ENCODE data around the gene ZRANB1.
"Not testable (repeated sequence)": the region's sequence is repeated elsewhere in the genome, so short reads cannot be mapped to it uniquely, and the experiment has no call there.

ZRANB1 gene

DNA sequence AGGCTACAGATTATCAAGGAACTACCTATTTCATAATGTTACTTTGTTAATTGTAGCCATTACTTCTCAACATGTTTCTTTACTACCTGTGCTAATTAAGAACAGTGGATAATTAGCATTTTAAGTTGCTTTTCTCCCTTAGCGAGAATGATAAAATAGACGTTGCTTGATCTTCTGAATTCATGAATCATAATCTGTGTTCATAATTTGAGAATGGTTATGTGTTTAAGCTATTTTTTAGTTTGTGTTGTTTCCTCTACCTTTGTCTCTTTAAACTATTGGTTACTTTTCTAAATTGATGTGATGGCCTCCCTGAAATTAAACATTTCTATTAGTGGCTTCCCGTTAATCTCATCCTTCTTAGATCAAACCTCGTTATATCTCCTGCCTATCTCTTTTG is at the start of gene ZRANB1:
Gene ZRANB1, plus strand, starts transcription at position 301 of the 400 bp plus-strand sequence. CDS start 371 bp downstream, outside the sequence.
- DNase-seq (ENCODE audit: low read depth): no peak

DNA sequence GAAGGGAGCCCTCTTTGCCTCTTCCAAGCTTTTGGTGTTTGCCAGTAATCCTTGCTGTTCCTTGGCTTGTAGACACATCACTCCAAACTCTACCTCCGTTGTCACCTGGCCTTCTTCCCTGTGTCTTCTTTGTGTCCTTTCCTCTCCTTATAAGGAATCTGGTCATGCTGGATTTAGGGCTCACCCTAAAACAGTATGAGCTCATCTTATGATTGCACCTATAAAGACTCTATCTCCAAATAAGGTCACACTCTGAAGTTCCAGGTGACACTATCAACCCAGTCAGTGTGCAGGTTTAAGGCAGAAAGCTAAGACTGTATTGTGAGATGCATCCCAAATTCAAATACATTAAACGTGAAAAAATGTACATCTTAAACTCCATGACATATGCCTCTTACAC is 49.0 kb upstream of the ZRANB1 start:
- DNase-seq (ENCODE audit: low read depth): no peak

DNA sequence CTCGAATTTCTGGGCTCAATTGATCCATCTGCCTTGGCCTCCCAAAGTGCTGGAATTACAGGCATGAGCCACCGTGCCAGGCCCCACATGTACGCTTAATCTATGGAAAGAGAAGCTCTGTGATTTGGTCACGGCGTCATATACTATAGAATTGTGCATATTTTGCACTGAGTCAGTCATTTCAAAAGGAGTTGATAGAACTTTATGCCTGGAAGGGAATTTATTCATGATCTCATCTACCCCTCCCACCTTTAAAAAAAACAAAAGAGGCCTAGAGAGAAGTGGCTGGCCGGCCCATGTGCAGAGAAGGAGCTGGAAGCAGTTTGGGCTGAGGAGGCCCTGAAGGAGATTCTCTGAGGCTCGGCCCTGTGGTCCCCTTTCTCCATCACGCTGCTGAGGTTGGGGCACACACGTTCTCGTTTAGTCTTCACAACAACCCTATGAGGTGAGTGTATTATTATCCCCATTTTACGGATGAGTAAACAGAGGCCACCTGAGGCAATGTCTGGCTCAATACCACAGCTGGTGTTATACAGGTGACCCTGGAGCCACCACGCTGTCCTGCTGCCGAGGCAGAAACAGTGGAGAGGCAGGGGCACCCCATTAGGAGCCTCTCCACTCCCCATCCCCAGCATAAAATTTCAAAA is 47.2 kb upstream of the ZRANB1 start:
- no peak for DNase-seq (ENCODE audit: low read depth)

DNA sequence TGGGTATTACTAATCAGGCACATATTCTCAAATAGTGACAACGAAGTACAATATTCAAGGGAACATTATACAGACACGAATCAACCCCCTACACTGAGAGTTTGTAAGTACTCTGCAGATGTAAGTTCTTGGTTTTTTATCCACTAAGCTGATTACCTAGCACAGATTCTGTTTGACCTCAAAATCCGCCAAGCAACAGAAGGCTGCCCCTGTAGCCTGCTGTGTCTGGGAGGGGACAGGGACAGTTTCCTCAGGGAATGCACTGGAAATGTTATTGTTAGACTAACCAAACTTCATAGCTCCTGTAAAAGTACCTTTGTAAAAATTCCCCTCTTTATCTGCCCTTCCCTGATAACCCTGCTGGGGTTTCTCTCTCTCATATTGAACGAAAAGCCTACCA is 45.2 kb upstream of the ZRANB1 start:
- no peak for DNase-seq (ENCODE audit: low read depth)

DNA sequence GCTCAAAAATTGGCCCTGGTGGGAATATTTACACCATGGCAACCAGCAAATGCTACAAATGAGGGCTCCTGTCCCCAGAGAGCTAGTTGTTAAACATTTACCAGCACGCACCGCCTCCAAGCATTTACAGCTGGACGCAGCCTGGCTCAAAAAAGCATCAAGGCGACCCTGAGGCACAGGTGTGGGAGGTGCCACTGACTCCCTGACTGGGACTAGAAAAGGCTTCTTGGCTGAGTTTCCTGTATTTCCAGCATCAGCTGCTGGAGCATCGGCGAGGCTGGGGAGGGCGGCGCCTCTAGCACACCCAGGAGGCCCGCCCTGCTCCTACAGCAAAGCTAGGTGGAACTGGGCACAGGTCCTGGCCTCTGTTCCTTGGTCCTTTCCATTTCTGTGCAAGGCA is 43.5 kb upstream of the ZRANB1 start:
- DNase-seq (ENCODE audit: low read depth): no peak

DNA sequence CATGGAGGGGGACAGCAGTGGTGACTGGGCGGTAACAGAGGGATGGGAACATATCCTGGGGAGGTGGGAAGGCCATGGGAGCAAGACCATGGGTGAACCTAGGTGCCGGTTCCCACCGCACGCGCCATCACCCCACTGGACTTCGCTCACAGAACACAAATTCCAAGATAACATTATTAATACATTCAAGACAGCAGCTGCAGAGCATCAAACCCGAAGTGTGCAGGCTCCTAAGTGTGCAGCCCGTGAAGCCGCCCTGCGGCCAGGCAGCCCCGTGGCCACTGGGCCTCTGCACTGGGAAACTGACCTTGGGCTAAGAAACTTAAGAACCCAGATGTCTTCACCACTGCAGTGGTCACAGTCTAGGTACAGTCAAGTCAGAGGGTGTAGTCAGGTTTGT is 42.8 kb upstream of the ZRANB1 start:
- no peak for DNase-seq (ENCODE audit: low read depth)

DNA sequence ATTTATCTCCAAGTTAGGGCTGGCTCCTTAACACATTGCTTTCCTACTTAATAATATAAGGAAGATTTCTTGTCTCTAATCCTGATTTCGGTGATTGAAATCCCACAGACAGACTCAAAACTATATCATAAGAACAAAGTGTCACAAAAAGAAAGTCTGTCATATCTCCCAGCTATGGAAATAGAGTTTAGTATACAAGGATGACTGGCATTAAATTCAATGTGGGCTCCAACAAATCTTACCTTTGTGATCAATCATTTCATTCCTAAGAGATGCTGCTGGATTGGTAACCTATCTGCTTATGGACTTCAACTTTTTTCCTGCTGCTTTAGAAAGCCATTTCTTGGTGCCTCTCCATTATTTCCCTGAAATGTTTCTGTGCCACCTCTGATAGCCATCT is 39.5 kb upstream of the ZRANB1 start:
- no peak for DNase-seq (ENCODE audit: low read depth)

DNA sequence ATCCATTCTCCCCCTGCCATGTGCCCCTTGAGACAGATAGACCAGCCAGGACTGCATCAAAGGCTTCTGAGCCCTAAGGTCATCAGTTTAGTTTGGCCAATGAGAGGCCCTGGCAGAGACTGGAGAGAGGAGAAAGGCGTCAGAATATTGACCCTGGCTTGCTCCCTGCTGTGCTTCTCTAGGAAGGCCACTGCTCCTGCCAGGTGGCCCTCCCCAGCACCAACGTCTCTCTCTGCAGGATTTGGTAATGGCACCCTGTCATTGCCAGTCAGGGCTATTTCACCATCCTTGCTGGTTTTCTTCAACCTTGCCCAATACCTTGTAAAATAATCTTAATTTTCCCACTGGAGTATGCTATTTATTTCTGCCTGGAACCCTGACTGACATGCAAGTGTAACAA is 38.8 kb upstream of the ZRANB1 start:
- DNase-seq (ENCODE audit: low read depth): no peak

DNA sequence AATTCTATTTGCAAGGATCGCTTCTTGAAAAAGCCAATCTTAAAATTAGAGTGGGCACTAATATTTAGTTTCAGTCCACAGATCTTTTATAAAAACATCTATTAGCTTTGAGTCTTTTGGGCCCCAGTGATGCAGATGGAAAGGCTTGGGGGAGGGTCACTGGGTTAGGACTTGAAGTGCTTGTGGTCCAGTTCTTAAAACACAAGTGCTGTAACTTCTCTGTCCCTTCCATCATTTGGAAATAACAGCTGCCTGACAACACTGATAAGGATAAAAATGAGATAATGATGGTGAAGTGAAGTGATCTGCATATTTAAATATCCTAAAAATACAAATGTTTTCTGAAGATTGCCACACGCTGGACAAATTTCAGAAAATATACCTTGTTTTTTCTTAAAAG is 37.1 kb upstream of the ZRANB1 start:
- no peak for DNase-seq (ENCODE audit: low read depth)

DNA sequence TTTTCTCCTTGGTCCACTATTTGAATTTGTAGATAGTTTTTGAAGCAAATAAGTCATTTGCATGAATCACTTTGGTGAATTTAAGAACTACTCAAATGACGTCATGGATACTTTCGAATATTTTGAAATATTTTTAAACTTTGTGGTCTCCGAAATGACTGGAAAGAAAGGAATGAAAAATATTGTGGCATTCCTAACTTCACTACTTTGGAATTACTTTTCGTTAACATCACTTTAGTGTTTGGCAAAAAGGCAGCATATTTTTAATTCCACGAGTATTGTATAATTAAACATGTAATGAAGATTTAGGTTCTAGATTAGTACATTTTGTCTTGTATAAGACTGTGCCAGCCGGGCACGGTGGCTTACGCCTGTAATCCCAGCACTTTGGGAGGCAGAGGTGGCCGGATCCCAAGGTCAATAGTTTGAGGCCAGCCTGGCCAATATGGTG is 35.3 kb upstream of the ZRANB1 start:
- DNase-seq (ENCODE audit: low read depth): no peak

DNA sequence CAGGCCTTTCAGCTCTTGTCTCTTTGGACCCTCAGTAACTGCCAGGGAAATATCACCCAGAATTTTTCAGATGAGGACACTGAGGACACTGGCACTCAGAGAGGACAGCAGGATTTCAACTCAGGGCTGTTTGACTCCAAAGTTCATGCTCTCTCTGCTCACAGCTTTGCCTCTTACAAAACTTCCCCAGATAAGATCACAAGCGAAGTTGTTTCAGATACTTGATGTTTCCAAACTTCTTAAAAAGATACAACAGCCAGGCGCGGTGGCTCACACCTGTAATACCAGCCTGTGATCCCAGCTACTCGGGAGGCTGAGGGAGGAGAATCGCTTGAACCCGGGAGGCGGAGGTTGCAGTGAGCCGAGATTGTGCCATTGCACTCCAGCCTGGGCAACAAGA is 32.4 kb upstream of the ZRANB1 start:
- no peak for DNase-seq (ENCODE audit: low read depth)

DNA sequence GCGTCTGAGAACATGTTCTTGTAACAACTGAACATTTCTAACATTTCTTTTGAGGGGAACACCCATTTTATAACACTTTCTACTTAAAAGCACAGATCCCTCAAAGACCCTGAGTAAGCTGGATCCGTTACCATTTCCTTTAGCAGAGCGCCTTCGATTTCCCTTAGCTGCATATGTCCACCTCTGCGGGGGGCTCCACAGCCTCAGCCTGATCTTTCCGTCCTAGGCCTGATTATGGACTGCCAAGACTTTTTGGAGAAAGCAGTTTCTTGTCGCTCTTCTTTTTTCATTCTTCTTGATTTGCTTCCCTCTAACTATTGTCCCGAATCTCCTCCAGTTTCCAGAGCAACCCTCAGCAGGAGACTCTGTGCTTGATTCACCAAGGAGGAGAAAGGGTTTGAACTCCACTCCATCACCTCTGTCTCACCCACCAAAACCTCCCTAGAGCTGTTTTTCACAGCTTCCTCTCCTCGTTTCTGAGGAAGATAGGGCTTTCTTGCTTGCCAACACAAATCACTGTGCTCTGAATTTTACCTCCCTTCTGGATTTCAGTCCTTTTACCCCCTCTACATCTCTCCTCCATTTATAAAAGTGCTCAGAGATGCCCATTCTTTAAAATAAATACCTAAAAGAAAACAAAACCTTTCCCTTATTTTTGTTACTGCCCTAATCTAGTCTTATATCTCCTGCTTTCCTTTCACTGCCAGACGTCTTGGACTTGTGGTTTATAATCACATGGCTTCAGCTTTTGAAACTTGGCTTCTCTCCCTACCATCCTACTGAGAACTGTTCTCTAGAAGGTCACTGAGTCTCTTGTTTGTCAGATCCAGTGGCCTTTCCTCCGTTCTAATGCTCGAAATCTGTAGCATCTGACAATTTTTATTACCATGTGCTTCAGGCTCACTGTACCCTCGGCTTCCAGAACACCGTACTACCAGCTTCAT is 30.5 kb upstream of the ZRANB1 start:
- no peak for DNase-seq (ENCODE audit: low read depth)

DNA sequence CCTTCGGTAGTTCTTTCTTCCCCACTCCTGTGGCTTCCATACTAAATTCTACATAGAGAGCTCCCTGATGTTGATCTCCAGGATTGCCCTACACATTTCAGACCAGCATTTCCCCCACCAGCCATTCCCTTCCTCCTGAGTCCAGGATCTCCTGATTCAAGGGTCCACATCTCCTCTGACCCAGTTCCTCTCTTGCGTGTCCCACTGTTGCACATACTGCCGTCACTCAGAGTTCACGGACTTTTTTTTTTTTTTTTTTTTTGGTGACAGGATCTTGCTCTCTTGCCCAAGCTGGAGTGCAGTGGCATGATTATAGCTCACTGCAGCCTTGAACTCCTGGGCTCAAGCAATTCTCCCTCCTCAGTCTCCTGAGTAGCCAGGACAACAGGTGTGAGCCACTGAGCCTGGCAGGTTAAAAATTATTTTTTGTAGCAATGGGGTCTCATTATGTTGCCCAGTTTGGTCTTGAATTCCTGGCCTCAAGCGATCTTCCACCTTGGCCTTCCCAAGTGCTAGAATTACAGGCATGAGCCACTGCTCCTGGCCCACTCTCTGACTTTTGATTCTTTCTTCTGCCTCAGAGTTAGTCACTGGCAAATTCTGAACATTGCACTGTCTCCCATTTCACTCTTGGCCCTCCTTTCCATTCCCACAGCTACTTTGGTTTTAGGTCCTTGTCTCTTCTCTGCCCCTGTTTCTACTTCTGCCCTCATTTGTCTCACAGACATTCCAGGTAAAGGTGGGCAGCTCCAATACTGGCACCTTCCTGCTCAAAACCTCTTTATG is 29.6 kb upstream of the ZRANB1 start:
- no peak for DNase-seq (ENCODE audit: low read depth)

DNA sequence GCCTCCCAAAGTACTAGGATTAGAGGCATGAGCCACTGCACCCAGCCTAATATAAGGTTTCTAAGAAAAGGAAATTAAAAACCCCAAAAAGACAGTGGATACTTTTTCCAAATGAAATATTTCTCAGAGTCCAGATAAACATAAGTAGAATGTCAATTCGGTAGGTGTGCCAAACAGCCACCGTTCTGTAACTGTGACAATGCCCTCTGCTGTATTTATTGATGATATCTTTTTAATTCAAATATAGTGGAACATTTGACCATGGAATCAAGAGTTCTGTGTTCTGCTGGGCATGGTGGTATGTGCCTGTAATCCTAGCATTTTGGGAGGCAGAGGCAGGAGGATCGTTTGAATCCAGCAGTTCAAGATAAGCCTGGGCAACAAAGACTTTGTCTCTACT is 28.8 kb upstream of the ZRANB1 start:
- no peak for DNase-seq (ENCODE audit: low read depth)

DNA sequence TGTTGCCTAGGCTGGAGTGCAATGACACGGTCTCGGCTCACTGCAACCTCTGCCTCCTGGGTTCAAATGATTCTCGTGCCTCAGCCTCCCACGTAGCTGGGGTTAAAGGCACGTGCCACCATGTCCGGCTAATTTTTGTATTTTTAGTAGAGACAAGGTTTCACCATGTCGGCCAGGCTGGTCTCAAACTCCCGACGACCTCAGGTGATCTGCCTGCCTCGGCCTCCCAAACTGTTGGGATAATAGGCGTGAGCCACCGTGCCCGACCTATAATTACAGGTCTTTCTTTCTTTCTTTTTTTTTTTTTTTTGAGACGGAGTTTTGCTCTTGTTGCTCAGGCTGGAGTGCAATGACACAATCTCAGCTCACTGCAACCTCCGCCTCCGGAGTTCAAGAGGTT is 27.5 kb upstream of the ZRANB1 start:
- not testable (repeated sequence) for DNase-seq (ENCODE audit: low read depth)

DNA sequence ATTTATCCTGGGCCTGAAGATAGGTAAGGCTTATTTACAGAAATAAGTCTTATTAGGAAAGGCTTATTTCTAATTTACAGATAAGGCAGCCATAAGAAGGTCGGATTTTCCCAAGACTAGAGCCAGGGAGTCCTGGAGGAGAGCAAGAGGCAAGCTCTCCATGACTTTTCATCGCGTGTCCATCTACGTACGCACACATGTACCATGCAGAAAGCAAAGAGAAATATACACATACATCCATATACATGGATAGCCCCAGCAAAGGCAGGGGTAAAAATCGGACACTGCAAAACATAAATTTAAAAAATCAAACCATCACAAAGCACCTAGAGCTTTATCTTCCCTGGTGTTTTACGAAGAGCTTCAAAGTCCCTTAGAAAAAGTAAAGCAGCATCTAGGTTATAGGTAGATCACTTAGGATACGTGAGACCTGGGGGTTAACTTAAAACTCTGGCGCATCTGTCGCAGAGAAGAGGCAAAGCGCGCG is 25.8 kb upstream of the ZRANB1 start:
- DNase-seq (ENCODE audit: low read depth): no peak

DNA sequence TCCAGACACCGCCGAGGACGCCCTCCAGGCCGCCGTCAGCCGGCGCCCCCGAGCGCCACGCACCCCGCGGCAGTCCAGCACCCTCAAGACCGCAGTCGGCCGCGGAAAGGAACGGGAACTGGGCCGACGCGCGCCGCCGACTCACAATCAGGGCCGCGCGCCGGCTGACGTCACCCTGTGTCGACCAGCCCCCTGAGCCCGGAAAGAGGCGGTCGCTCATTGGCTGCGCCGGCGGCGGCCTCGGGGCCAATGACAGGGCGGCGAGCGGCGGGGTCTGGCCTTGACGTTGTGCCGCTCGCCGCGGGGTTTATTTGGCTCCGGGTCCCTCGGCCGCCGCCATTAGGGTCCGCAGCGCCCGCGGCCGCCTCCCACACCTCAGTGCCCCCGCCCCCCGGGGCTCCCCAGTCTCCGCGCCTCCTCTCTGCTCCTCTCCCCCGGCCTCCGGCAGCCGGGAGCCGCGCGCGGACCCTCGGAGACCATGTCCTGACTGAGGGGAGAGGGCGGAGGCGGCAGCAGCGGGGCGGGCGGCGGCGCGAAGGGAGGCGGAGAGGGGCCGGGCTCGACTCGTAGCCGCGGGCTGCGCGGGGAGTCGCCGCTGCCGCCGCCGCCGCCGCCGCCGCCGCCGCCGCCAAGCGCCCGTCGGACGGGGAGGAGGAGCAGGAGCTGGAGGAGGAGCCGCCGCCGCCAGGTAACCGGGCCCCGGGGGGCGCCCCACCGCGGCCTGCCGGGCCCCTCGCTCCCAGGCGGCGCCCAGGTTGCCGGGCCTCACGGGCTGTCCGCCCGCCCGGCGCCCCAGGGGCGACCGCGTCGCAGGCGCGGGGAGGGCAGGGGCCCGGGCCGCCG is 25.1 kb upstream of the ZRANB1 start:
- peak; percentile 95 for DNase-seq (ENCODE audit: low read depth)

DNA sequence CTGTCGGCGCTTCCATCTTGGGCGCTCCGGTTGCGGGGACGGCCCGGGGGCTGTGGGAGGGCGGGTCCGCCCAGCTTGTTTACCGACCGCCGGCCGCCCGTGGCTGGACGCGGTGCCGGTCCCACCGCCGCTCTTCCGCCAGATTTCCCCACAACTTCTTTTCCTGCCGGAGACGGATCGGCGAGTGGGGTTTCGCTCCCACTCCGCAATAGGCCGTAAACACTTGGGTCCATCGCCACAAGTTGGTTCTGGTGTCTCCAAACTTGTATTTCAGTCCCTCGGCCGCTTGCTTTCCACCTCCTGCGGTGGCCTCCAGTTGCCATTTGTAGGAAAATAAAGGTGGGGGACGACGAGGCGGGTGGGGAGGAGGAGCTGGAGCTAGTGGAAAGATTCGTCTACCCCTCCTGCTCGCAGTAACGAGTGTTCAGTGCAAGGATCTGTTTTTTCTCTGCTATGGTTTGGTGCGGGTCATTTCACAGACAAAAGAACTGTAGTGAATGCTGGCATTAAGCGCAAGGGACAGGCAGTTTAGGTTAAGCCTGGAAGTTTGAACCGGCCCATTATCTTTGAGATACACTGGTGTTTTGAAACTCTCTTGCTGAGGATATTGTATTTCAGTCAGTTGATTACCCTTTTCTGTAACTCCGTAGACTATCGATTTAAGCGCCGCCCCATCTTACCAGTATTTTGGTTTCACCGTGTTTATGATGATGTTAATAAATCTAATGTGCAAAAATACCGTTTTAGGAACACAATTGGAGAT is 24.3 kb upstream of the ZRANB1 start:
- DNase-seq (ENCODE audit: low read depth): peak; percentile 4

DNA sequence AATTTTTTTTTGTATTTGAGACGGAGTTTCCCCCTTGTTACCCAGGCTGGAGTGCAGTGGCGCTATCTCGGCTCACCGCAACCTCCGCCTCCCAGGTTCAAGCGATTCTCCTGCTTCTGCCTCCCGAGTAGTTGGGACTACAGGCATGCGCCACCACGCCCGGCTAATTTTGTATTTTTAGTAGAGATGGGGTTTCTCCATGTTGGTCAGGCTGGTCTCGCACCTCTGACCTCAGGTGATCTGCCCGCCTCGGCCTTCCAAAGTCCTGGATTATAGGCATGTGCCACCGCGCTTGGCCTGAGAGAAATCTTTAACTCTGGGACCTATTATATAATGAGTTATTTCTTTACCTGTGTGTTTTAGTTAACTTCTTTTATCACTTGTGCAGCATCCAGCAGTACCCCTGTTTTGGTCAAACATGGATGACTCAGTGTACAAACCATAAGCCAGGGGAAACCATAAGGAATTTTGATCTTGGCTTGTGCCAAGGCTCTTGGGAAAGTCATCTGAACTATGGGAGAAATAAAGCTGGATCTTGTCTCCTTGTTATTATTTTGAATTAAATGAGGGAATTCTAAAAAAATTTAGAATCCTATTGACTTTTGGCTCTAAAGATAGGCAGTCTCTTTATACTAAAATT is 23.6 kb upstream of the ZRANB1 start:
- no peak for DNase-seq (ENCODE audit: low read depth)

DNA sequence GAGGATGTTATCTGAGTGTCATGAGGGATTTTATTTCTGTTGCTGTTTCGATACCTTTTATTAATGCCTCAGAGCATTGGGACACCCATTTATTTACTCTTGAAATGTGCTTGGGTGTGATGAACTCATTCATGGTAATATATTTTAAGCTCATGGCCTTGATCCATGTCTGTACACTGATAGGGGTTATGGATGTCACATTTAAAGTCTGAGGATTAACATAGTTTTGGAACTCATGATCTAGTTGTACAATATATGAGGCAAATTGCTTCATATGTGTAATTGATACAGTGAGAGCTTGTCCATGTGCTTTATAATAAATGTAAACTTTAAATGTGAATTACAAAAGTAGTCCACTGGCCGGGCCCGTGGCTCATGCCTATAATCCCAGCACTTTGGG is 23.0 kb upstream of the ZRANB1 start:
- no peak for DNase-seq (ENCODE audit: low read depth)

Measured in stimulated activated CD8-positive, alpha-beta memory T cell treated with anti-CD3 and anti-CD28 coated beads, Interleukin-12 subunit alpha, Interleukin-12 subunit beta, amount 100 ng/mL, for 4 hours (primary cell).